ENCODE results near the gene FANCI. TPM values are rescaled to one million over a fixed set of nuclear protein-coding genes. Genes with fewer than 3 reads are reported as not detected.
A peak's percentile ranks its signal among the peaks of the same experiment; 100 is the strongest.

FANCI gene
- polyA plus RNA-seq (2011; rRNA removed) (11.5 and 18.3 TPM in 2 replicates), polyA minus RNA-seq (2011; rRNA and poly(A)+ RNA removed) (8.3 and 8.4 TPM in 2 replicates)

GRCh38 chr15:89243691-89244573, at the start of gene FANCI:
TSS of gene FANCI (plus strand) at chr15:89243979. CDS start at chr15:89247648, 3,669 bp downstream.
- peak; percentile 60 for TF ChIP-seq CTCF (IDR thresholded peaks at IDR 0.05; ENCODE audit: insufficient read depth, low read depth, low read length)
- ChIA-PET POLR2A (interaction anchor here (0.6 kb wide), 1 partner anchor 65 kb away, joined by 3 read pairs; no protein-coding TSS in a partner anchor), CTCF (interaction anchor here (0.6 to 2.4 kb wide), 5 partner anchors 12 to 516 kb away, joined by 3 to 10 read pairs (median 3); no protein-coding TSS in a partner anchor)
- H3K27me3 ChIP-seq (ENCODE audit: control insufficient read depth, insufficient read depth, low read length): no peaks in the 10 kb centered on the region
- peak; percentile 62 for DNase-seq (ENCODE audit: low read depth)
- peak within 1 kb of the TSS; percentile 75 for H3K4me3 ChIP-seq (ENCODE audit: low read depth, low read length)
- H3K36me3 ChIP-seq (ENCODE audit: control insufficient read depth, insufficient read depth, low read length): no peaks in the 10 kb centered on the region

- Histone ChIP-seq H3K4me3 (ENCODE audit: low read depth, low read length) (no peak overlapping the region), H3K36me3 (ENCODE audit: control insufficient read depth, insufficient read depth, low read length) (peaks cover 2% of the 10 kb centered on the region), H3K27me3 (ENCODE audit: control insufficient read depth, insufficient read depth, low read length) (no peaks in the 10 kb centered on the region)
- no peak for DNase-seq (ENCODE audit: low read depth)
- POLR2A ChIA-PET: no interaction called here
- TF ChIP-seq CTCF (IDR thresholded peaks at IDR 0.05; ENCODE audit: insufficient read depth, low read depth, low read length): no peak
- CTCF ChIA-PET: interaction anchor here (0.8 to 8.5 kb wide), 6 partner anchors 12 to 290 kb away, joined by 3 to 61 read pairs (median 4); no protein-coding TSS in a partner anchor
Measured at GRCh38 chr15:89194608-89195007, 49.2 kb upstream of the FANCI start.

GRCh38 chr15:89195836-89196235, 47.9 kb upstream of the FANCI start:
- CTCF ChIA-PET: interaction anchor here (0.8 to 8.5 kb wide), 6 partner anchors 11 to 291 kb away, joined by 3 to 61 read pairs (median 5); no protein-coding TSS in a partner anchor

GRCh38 chr15:89196241-89196640, 47.5 kb upstream of the FANCI start:
- no peak for TF ChIP-seq CTCF (IDR thresholded peaks at IDR 0.05; ENCODE audit: insufficient read depth, low read depth, low read length)
- H3K27me3 ChIP-seq (ENCODE audit: control insufficient read depth, insufficient read depth, low read length): no peaks in the 10 kb centered on the region
- H3K4me3 ChIP-seq (ENCODE audit: low read depth, low read length): no peak overlapping the region
- H3K36me3 ChIP-seq (ENCODE audit: control insufficient read depth, insufficient read depth, low read length): peaks cover 2% of the 10 kb centered on the region; the same call in 1 of the 2 replicates
- ChIA-PET CTCF (interaction anchor here (1.5 to 8.5 kb wide), 4 partner anchors 10 to 291 kb away, joined by 4 to 61 read pairs (median 6); no protein-coding TSS in a partner anchor), POLR2A (interaction anchor here (0.9 kb wide), 1 partner anchor 144 kb away, joined by 3 read pairs; no protein-coding TSS in a partner anchor)
- no peak for DNase-seq (ENCODE audit: low read depth)

More at GRCh38 chr15:89195836-89196235, 47.9 kb upstream of the FANCI start:
- TF ChIP-seq CTCF (IDR thresholded peaks at IDR 0.05; ENCODE audit: insufficient read depth, low read depth, low read length): no peak
- Histone ChIP-seq H3K4me3 (ENCODE audit: low read depth, low read length) (no peak overlapping the region), H3K27me3 (ENCODE audit: control insufficient read depth, insufficient read depth, low read length) (no peaks in the 10 kb centered on the region), H3K36me3 (ENCODE audit: control insufficient read depth, insufficient read depth, low read length) (peaks cover 2% of the 10 kb centered on the region)
- peak; percentile 62 for DNase-seq (ENCODE audit: low read depth)
- POLR2A ChIA-PET: interaction anchor here (0.9 kb wide), 1 partner anchor 143 kb away, joined by 3 read pairs; no protein-coding TSS in a partner anchor

- Histone ChIP-seq H3K27me3 (ENCODE audit: control insufficient read depth, insufficient read depth, low read length) (no peaks in the 10 kb centered on the region), H3K36me3 (ENCODE audit: control insufficient read depth, insufficient read depth, low read length) (peaks cover 2% of the 10 kb centered on the region; the same call in 1 of the 2 replicates), H3K4me3 (ENCODE audit: low read depth, low read length) (no peak overlapping the region)
- POLR2A ChIA-PET: no interaction called here
- no peak for DNase-seq (ENCODE audit: low read depth)
- CTCF ChIA-PET: interaction anchor here (1.3 to 8.5 kb wide), 3 partner anchors 10 to 162 kb away, joined by 4 to 61 read pairs (median 5); no protein-coding TSS in a partner anchor
- TF ChIP-seq CTCF (IDR thresholded peaks at IDR 0.05; ENCODE audit: insufficient read depth, low read depth, low read length): no peak
Measured at GRCh38 chr15:89196994-89197393, 46.8 kb upstream of the FANCI start.

All from BJ (cell line).